CD4-positive, alpha-beta T cell treated with Interleukin-21 for 1 hour (primary cell): Measurements from ENCODE around the gene SYT14.

Experiments
- DNase-seq: peaks from one replicate; pipeline ENCODE4 v3.0.0-alpha.2; 2020

SYT14 gene

GRCh38 chr1:210214573-210215409 lies 276.8 kb downstream of the SYT14 start:
- no peak for DNase-seq

DNA sequence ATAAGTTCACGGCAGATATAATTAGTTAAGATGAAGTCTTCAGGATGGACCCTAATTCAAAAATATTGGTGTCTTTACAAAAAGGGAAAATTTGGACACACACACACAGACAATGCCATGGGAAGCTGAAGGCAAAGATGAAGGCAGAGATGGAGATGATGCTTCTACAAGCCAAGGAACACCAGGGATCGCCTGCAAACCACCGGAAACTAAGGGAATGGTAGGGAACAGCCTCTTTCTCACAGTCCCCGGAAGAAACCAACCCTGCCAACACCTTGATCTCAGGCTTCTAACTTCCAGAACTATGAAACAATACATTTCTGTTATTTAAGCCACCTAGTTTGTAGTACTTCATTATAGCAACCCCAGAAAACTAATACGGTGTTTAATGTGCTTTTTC lies 279.5 kb downstream of the SYT14 start:
- DNase-seq: no peak

GRCh38 chr1:210218047-210218446 lies 280.0 kb downstream of the SYT14 start:
- no peak for DNase-seq
